Neural crest cell (in vitro differentiated cells): ENCODE data around the gene ADGRG2. TPM values are rescaled to one million over a fixed set of nuclear protein-coding genes. Genes with fewer than 3 reads are reported as not detected.

Source experiments
- DNase-seq: peaks from one replicate; pipeline ENCODE4 v3.0.0; 2021; ENCODE audit warnings: low read depth, mixed read lengths, low spot score
- H3K27ac Mint-ChIP-seq: one replicate; pipeline ENCODE4 v1.8.0; 2021; ENCODE audit warnings: mild to moderate bottlenecking, mixed read lengths; ENCODE audit not compliant: unreplicated experiment
- H3K27me3 Mint-ChIP-seq: 2 replicates; pipeline ENCODE4 v1.8.0; 2021; ENCODE audit warnings: low read depth, mild to moderate bottlenecking, mixed read lengths
- H3K36me3 Mint-ChIP-seq: 2 replicates; pipeline ENCODE4 v1.8.0; 2021; ENCODE audit warnings: low read depth, mild to moderate bottlenecking, mixed read lengths
- H3K4me1 Mint-ChIP-seq: 2 replicates; pipeline ENCODE4 v1.8.0; 2021; ENCODE audit warnings: mixed read lengths
- H3K4me3 Mint-ChIP-seq: one replicate; pipeline ENCODE4 v1.8.0; 2021; ENCODE audit warnings: mild to moderate bottlenecking, mixed read lengths
- H3K9me3 Mint-ChIP-seq: 2 replicates; pipeline ENCODE4 v1.8.0; 2021; ENCODE audit warnings: mixed read lengths
- long read RNA-seq: library from polyadenylated mRNA; unstranded; transcript quantifications from one replicate; pipeline ENCODE4 v2.0.0, GENCODE V29; 2020
- total RNA-seq: library from RNA; stranded (reverse); gene quantifications from 2 replicates; pipeline ENCODE4 v1.2.1, GENCODE V29; 2021
- TF ChIP-seq, protein P1 (sequence below): fragments of 200-600 bp; sonication (generic); conservative IDR thresholded peaks from 2 replicates; pipeline ENCODE4 v1.5.0; 2021; ENCODE audit warnings: antibody characterized with exemption, mild to moderate bottlenecking

ADGRG2 gene, protein sequence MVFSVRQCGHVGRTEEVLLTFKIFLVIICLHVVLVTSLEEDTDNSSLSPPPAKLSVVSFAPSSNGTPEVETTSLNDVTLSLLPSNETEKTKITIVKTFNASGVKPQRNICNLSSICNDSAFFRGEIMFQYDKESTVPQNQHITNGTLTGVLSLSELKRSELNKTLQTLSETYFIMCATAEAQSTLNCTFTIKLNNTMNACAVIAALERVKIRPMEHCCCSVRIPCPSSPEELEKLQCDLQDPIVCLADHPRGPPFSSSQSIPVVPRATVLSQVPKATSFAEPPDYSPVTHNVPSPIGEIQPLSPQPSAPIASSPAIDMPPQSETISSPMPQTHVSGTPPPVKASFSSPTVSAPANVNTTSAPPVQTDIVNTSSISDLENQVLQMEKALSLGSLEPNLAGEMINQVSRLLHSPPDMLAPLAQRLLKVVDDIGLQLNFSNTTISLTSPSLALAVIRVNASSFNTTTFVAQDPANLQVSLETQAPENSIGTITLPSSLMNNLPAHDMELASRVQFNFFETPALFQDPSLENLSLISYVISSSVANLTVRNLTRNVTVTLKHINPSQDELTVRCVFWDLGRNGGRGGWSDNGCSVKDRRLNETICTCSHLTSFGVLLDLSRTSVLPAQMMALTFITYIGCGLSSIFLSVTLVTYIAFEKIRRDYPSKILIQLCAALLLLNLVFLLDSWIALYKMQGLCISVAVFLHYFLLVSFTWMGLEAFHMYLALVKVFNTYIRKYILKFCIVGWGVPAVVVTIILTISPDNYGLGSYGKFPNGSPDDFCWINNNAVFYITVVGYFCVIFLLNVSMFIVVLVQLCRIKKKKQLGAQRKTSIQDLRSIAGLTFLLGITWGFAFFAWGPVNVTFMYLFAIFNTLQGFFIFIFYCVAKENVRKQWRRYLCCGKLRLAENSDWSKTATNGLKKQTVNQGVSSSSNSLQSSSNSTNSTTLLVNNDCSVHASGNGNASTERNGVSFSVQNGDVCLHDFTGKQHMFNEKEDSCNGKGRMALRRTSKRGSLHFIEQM
- total RNA-seq: 0.20 and 0.21 TPM in 2 replicates
- long read RNA-seq: 0 reads

DNA sequence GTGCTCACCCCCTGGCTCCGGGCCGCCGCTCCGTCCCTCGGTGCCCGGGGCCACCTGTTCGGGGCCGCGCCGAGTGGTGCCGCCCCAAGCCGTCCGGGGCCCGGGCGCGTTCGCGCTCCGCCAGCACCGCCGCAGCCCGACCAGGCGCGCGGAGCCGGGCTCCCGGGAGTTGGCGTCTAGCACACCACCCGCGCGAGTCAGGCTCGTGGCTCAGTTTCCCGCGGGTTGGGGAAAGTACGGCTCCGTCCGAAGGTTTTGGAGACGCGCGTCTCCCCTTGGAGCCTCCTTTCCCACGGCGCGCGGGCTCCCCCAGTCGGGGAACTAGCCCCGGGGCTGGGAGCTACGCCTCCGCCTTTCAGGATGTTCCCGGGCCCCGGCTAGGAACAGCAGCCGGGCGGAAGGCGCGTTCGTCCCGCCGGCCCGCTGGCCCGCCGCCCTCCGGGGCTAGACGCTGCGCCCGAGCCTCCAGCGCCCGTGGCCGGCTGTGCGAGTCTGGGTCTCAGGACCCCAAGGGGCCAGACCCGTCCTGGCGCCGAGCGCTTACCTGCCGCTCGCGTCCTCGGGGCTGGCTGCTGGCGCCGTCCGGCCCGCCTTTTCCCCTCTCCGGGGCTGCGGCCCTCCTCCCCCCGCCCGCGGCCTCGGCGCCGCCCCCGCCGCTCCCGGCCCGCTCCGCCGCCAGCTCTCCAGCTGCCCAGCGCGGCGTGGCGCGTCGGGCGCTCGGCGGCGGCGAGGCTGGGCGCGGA lies at the start of gene ADGRG2:
TSS of gene ADGRG2 (minus strand) at position 571 of the 743 bp plus-strand sequence. CDS start 53,634 bp downstream, outside the sequence.
- Mint-ChIP-seq H3K27me3 (peaks cover 74% of the 10 kb centered on the region), H3K27ac (no peak within 1 kb of the TSS), H3K4me3 (peak within 1 kb of the TSS; percentile 44), H3K4me1 (no peaks in the 10 kb centered on the region), H3K36me3 (peaks cover 3% of the 10 kb centered on the region), H3K9me3 (no peaks in the 10 kb centered on the region)
- DNase-seq: peak; percentile 20
- TF ChIP-seq, protein P1, sequence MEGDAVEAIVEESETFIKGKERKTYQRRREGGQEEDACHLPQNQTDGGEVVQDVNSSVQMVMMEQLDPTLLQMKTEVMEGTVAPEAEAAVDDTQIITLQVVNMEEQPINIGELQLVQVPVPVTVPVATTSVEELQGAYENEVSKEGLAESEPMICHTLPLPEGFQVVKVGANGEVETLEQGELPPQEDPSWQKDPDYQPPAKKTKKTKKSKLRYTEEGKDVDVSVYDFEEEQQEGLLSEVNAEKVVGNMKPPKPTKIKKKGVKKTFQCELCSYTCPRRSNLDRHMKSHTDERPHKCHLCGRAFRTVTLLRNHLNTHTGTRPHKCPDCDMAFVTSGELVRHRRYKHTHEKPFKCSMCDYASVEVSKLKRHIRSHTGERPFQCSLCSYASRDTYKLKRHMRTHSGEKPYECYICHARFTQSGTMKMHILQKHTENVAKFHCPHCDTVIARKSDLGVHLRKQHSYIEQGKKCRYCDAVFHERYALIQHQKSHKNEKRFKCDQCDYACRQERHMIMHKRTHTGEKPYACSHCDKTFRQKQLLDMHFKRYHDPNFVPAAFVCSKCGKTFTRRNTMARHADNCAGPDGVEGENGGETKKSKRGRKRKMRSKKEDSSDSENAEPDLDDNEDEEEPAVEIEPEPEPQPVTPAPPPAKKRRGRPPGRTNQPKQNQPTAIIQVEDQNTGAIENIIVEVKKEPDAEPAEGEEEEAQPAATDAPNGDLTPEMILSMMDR: no peak

DNA sequence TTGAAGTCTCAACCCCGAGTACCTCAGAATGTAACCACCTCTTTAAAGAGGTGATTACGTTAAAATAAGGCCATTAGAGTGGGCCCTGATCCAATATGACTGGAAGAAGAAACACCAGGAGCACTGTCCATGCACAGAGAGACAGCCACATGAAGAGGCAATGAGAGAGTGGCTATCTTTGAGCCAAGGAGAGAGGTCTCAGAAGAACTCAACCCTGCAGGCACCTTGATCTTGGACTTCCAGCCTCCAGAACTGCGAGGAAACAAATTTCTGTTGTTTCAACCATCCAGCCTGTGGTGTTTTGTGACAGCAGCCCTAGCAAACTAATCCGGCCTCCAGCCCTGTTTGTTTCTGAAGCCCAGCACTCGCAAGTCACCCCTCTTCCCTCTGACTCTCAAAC lies 46.3 kb upstream of the ADGRG2 start:
- Mint-ChIP-seq H3K9me3 (peaks cover 3% of the 10 kb centered on the region), H3K4me1 (no peaks in the 10 kb centered on the region), H3K27ac (no peak overlapping the region), H3K36me3 (no peaks in the 10 kb centered on the region), H3K4me3 (no peak overlapping the region), H3K27me3 (no peaks in the 10 kb centered on the region)
- TF ChIP-seq, protein P1: no peak
- DNase-seq: no peak

DNA sequence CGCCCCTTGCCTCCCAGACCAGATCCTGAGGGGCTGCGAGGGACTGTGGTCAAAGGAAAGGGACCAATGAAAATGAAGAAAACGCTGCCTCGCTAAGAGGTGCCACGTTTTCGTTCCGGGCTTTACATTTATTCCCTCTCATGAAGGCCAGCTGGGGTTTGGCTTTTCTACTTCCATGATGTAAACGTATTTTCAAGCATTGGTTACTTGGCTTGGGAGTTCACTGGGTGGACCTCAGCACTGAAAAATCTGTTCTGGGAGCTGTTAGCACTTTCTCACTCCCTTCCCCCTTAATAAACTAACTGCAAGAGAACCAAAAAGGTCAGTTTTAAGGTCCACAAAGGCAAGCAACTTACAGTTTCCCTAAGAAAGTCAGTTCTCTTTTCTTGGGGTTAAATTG lies 40.6 kb upstream of the ADGRG2 start:
- no peak for DNase-seq
- no peaks in the 10 kb centered on the region for H3K36me3 Mint-ChIP-seq
- TF ChIP-seq, protein P1: no peak
- H3K4me1 Mint-ChIP-seq: no peaks in the 10 kb centered on the region
- no peaks in the 10 kb centered on the region for H3K27me3 Mint-ChIP-seq
- H3K9me3 Mint-ChIP-seq: peaks cover 6% of the 10 kb centered on the region
- no peak overlapping the region for H3K4me3 Mint-ChIP-seq
- H3K27ac Mint-ChIP-seq: no peak overlapping the region

DNA sequence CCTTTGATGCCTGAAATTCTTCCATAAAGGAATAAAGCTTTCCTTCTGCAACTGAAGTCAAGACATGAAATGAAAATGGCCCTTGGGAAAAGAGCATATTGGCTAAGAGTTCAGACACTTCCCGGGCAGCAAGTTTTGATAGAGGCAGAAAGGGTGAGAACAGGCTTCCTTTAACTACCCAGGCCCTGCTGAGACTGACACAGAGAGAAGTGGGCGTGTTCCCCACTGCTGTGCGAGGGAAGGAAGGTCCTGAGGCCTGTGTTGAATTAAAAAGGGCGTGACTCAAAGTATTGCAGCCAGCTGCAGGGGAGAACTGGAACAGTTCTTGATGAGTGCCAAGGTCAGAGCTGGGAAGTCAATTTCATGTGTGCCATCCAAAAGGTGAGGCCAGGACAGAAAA lies 33.9 kb upstream of the ADGRG2 start:
- TF ChIP-seq, protein P1: no peak
- Mint-ChIP-seq H3K36me3 (no peaks in the 10 kb centered on the region), H3K27ac (no peak overlapping the region), H3K4me1 (peaks cover 4% of the 10 kb centered on the region), H3K4me3 (no peak overlapping the region), H3K27me3 (no peaks in the 10 kb centered on the region), H3K9me3 (peaks cover 7% of the 10 kb centered on the region)
- no peak for DNase-seq

DNA sequence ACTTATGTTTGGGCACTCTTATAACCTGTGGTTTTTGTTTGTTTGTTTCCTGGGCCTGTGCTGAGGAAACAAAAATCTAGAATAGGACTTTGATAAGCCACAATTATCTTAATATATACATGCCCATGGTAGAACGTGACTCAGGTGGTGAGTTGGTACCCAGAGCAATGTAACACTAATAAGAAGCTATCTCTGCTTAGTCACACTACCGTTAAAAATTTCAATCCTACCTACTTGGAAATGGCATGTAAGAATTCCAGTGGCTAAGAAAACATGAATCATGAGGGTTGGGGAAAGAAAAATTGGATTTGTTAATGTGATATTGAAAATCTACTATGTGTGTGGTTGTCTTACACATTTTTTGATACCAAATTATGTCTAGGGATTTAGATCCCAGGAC lies 30.5 kb upstream of the ADGRG2 start:
- Mint-ChIP-seq H3K27me3 (no peaks in the 10 kb centered on the region), H3K36me3 (no peaks in the 10 kb centered on the region), H3K4me1 (peaks cover 4% of the 10 kb centered on the region), H3K9me3 (peaks cover 6% of the 10 kb centered on the region), H3K27ac (no peak overlapping the region), H3K4me3 (no peak overlapping the region)
- TF ChIP-seq, protein P1: no peak
- DNase-seq: no peak
